DLD1 (cell line): ENCODE results near the gene GSN.

Source experiments
- in situ Hi-C: cut with HindIII; loops from 2 replicates; pipeline ENCODE4 v1.10.0; 2017; ENCODE audit warnings: low sequenced_read_pairs

Gene GSN

DNA sequence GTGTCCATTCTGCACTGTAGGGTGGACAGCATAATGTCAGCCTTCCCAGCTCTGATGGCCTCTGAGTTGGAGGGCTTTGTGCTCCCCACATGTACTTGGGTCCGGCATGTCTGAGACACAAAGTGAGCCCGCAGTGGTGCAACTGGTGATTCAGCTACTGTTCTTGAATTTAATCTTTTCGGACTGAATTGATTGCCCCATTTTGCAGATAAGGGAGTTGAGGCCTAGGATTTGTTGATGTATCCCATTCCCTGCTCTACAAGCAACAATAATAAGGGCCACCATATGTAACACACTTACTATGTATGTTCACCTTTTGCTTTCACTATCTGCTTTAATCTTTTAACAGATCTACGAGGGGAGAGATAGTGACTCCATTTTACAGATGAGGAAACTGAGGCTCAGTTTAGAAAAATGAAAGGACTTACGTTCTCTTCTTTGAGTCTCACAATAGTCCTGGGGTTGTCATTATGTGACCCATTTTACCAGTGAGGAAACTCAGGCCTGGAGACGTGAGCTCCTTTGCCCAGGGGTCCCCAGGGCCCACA is 4.5 kb downstream of the GSN start:
- in situ Hi-C loops, result no loop called here

DNA sequence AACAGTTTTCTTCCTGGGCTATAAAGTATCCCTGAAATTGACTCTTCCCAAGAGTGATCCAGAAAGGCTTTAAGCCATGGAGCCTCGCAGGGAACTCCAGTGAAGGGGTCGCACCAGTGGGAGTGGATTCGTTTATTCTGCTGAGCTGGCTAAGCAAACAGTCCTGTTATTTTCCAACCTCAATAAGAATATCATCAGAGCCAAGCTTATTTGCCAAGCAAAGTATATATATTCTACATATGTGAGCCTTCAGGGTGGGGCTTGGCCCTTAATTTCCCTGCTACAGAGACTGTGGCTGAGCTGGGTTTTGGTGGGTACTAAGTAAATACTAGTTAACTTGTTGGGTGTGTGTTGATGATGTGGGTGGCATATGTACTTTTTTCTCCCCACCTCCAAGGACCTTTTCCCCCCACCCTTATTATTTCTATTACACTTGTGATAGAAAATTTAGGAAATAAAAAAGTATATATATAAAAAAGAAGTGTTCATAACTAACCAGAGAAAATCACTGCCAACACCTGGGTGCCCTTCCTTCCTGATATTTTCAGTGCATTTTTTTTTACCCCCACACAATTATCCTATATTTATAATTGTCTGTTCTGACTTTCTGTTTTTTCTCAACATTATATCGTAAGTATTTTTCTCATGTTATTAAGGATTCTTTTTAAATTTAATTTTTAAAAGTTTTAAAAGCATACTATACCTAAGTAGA is 5.3 kb downstream of the GSN start:
- in situ Hi-C loops, result no loop called here

GRCh38 chr9:121274851-121275250 is 6.9 kb downstream of the GSN start:
- in situ Hi-C loops, result no loop called here

DNA sequence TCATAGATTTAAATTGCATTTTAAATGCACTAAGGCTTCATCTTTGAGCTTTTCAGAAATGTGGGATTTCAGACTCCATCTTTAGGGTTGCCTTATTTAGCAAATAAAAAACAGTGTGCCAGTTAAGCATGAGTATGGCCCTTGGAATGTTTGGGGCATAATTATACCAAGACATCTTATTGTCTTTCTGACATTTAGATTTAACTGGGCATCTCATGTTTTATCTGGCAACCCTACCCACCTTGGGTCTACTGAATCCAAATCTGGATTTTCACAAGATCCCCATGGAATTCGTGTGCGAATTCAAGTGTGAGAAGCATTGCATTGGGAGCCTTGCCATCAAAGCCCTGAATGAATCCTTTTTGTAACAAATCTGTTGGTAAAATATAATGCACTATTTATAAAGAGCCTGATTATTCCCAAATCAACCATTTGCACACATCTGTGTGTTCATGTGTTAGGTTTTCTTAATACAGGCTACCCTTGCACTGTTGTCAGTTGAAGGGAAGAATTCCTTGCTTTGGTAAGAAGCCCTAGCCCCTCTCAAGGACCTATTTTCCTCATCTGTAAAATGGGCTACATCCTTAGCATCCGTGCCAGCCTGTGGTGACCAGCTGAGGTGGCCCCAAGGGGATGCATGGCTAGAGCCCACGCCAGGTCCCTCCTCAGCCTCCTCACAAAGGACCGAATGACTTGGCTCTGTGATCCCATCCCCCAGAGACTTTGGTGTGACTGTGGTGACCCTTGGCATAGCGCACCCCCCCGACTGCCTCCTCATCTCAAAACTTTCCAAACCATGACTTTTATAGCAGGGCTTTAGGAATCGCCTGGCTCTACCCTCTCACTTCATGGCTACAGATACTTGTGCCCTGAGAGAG is 8.1 kb downstream of the GSN start:
- in situ Hi-C loops, result no loop called here

DNA sequence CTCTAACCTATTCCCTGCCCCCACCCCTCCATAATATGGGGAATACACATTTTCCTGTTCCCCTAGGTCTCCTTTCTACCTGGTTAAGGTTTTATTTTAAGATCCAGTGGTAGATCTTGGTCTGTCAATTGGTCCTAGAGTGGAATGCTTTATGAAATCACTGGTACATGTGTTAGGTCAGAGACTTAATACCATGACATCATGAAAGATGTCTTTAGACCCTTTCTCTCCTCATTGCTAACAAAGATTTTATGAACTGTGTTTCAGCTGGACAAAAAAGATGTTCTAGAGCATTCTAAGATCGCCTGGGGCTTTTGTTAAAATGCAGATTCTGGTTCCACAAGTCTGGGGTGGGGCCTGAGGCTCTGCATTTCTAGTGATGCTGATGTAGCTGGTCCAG is 9.1 kb downstream of the GSN start:
- in situ Hi-C loops, result no loop called here

GRCh38 chr9:121277518-121278295 is 9.7 kb downstream of the GSN start:
- in situ Hi-C loops, result no loop called here

GRCh38 chr9:121278477-121279261 is 10.7 kb downstream of the GSN start:
- in situ Hi-C loops, result no loop called here

GRCh38 chr9:121279776-121280388 is 11.9 kb downstream of the GSN start:
- in situ Hi-C loops, result loop anchor here (10.0 kb wide), 1 partner anchor 125 kb away; no protein-coding TSS in a partner anchor

DNA sequence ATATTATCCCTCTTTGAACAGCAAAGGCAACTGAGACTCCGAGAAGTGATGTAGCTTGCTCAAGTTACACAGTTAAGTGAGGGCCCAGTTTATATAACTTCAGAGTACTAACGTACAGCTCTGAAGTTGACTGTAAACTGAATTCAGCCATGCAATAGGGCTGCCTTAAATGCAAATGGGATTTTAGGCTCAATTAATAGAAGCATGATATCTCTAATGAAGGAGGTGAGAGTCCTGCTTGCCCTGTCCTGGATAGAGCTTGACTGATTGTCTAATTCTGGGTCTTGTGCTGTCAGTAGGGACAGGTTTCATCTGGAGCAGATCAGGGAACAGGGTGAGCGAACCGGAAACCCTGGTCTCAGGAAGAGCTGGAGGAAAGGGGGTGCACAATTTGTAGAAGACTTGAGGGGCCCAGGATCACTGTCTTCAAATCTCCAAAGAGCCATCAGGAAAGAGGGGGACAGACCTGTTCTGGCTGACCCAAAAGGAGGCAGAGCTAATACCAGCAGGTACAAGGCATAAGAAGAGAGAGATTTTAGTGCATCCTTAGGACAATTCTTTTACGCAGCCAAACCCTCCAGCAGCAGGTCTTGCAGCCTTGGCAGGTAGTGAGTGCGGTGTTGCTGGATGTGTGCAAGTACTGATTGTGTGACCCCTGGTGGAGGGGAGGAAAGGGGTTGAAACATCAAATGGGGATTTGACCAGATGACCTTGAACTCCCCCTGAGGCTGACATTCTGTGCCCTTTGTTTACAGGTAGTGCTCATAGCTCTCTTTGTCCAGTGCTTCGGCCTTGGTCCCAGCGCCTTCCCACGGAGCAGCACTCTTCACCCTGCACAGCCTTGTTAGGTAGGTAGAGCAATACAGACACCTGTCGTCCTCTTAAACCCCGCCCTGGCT is 13.0 kb downstream of the GSN start:
- in situ Hi-C loops, result loop anchor here (10.0 kb wide), 1 partner anchor 124 kb away; no protein-coding TSS in a partner anchor

DNA sequence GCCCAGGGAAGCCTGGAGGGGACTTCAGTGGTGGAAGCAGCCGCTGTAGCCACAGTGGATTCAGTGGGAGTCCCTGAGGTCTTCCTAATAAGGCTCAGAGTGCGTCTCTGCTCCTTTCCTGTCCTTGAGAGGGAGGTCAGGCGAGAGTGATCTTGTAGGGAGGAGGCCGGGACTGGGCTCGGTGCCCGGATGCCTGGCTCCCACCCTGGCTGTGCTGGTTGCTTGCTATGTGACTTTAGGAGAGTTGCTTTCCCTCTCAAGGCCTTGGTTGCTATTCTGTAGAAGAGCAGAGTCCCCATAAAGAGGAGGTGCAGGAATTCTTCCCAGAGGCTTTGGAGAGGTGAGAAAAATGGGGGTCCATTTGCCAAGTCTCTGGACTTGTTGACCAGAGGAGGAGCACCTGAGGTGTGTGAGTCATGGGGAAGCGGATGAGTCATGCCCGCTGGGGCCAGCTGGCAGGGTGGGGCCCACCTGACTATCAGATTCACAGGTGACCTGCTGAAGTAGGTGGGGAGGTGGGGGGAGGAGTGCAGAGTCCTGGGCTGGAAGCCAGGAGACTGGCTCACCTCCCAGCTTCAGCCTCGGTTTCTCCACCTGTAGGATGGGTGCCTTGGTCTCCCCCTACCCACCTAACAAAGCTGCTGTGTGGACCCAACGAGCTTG is 13.8 kb downstream of the GSN start:
- in situ Hi-C loops, result loop anchor here (10.0 kb wide), 1 partner anchor 123 kb away; no protein-coding TSS in a partner anchor

- in situ Hi-C loops, result loop anchor here (10.0 kb wide), 1 partner anchor 122 kb away; no protein-coding TSS in a partner anchor
Measured at GRCh38 chr9:121282277-121283079, 14.5 kb downstream of the GSN start.

DNA sequence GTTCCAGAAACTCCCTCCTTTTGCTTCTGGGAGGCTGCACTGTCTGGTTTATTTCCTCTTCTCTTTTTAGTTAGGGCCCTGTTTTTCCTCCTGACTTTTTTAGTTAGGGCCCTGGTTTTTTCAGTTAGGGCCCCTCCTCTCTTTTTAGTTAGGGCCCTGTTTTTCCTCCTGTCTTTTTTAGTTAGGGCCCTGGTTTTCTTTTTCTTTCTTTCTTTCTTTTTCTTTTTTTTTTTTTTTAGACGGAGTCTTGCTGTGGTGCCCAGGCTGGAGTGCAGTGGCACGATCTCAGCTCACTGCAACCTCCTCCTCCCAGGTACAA is 15.1 kb downstream of the GSN start:
- in situ Hi-C loops, result loop anchor here (10.0 kb wide), 1 partner anchor 122 kb away; no protein-coding TSS in a partner anchor

GRCh38 chr9:121283856-121284732 is 16.1 kb downstream of the GSN start:
- in situ Hi-C loops, result loop anchor here (10.0 kb wide), 1 partner anchor 121 kb away; no protein-coding TSS in a partner anchor

GRCh38 chr9:121284733-121285451 is 16.9 kb downstream of the GSN start:
- in situ Hi-C loops, result loop anchor here (10.0 kb wide), 1 partner anchor 120 kb away; no protein-coding TSS in a partner anchor
